HG03342 (cell line): ENCODE data around the gene CARD19.
"Not testable (repeated sequence)": the region's sequence is repeated elsewhere in the genome, so short reads cannot be mapped to it uniquely, and the experiment has no call there.

ENCODE experiments used
- ATAC-seq: cut with Tn5 transposase; IDR thresholded peaks from one replicate; pipeline ENCODE4 v1.9.1; 2021; ENCODE audit warnings: mild to moderate bottlenecking, moderate library complexity; ENCODE audit not compliant: unreplicated experiment

The CARD19 gene

GRCh38 chr9:93129691-93130500 is 33.9 kb downstream of the CARD19 start:
- no peak for ATAC-seq

- no peak for ATAC-seq
Measured at GRCh38 chr9:93130861-93131481, 35.0 kb downstream of the CARD19 start.

GRCh38 chr9:93131599-93132286 is 35.7 kb downstream of the CARD19 start:
- no peak for ATAC-seq

GRCh38 chr9:93132287-93132927 is 36.4 kb downstream of the CARD19 start:
- ATAC-seq = no peak

GRCh38 chr9:93132946-93133680 is 37.1 kb downstream of the CARD19 start:
- ATAC-seq = no peak

GRCh38 chr9:93133681-93134014 is 37.6 kb downstream of the CARD19 start:
- peak; percentile 50 for ATAC-seq

GRCh38 chr9:93134015-93134739 is 38.2 kb downstream of the CARD19 start, which contains the start of gene NINJ1:
NINJ1 (minus strand) TSS chr9:93134251; CDS start chr9:93134217, 34 bp downstream.
- peak; percentile 61 for ATAC-seq

- no peak for ATAC-seq
Measured at GRCh38 chr9:93134740-93135444, 38.9 kb downstream of the CARD19 start.

GRCh38 chr9:93136011-93136440 is 40.0 kb downstream of the CARD19 start:
- no peak for ATAC-seq

- ATAC-seq = no peak
Measured at GRCh38 chr9:93137362-93137761, 41.3 kb downstream of the CARD19 start.

- no peak for ATAC-seq
Measured at GRCh38 chr9:93138171-93138764, 42.3 kb downstream of the CARD19 start.

- no peak for ATAC-seq
Measured at GRCh38 chr9:93139365-93140182, 43.6 kb downstream of the CARD19 start.

- ATAC-seq = no peak
Measured at GRCh38 chr9:93141771-93142483, 45.9 kb downstream of the CARD19 start.

GRCh38 chr9:93143830-93144530 is 48.0 kb downstream of the CARD19 start:
- ATAC-seq = no peak

GRCh38 chr9:93146696-93147095 is 50.7 kb downstream of the CARD19 start:
- ATAC-seq = not testable (repeated sequence)

GRCh38 chr9:93147632-93148031 is 51.6 kb downstream of the CARD19 start:
- ATAC-seq = no peak

GRCh38 chr9:93148721-93149120 is 52.7 kb downstream of the CARD19 start:
- no peak for ATAC-seq
